Fibroblast of pulmonary artery (primary cell): ENCODE data around the gene DRAXIN.
A peak's percentile ranks its signal among the peaks of the same experiment; 100 is the strongest.

Experiments used
- DNase-seq: peaks from one replicate; pipeline ENCODE4 v3.0.0-alpha.2; 2010; ENCODE audit warnings: low read depth
- H3K4me3 ChIP-seq: replicated peaks from 2 replicates; pipeline ENCODE4 v1.5.1; 2011; ENCODE audit warnings: low read depth, mild to moderate bottlenecking, control low read depth, low read length, moderate library complexity
- CTCF ChIP-seq: IDR thresholded peaks from 2 replicates; pipeline ENCODE4 v1.5.1; 2011; ENCODE audit warnings: mild to moderate bottlenecking, control low read depth, low read length, inconsistent platforms; ENCODE audit errors: missing control alignments

The DRAXIN gene

GRCh38 chr1:11741919-11742558, 50.5 kb downstream of the DRAXIN start:
- H3K4me3 ChIP-seq: no peak overlapping the region
- DNase-seq: no peak
- TF ChIP-seq CTCF: no peak

GRCh38 chr1:11744287-11744686, 52.8 kb downstream of the DRAXIN start:
- DNase-seq: no peak
- no peak for TF ChIP-seq CTCF
- no peak overlapping the region for H3K4me3 ChIP-seq

DNA sequence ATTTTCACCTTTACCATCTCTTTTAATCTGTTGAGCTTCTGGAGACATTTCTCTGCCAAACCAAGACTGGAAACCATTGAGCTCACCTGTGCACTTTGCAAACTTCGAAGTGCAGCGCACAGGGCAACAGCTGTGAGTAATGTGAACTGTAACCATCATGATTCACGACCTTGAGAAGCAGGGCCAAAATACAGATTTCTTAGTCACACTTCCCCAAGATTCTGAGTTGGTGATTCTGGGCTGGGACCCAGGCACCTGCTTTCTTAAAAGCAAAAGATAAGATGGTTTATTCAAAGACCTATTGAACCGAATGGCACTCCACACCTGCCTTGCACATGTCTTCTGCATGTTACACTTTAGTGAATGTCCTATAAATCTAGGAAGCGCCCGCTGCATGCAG, 54.6 kb downstream of the DRAXIN start:
- no peak overlapping the region for H3K4me3 ChIP-seq
- no peak for DNase-seq
- no peak for TF ChIP-seq CTCF

GRCh38 chr1:11746795-11747487, 55.4 kb downstream of the DRAXIN start:
- no peak for TF ChIP-seq CTCF
- no peak for DNase-seq
- H3K4me3 ChIP-seq: no peak overlapping the region

DNA sequence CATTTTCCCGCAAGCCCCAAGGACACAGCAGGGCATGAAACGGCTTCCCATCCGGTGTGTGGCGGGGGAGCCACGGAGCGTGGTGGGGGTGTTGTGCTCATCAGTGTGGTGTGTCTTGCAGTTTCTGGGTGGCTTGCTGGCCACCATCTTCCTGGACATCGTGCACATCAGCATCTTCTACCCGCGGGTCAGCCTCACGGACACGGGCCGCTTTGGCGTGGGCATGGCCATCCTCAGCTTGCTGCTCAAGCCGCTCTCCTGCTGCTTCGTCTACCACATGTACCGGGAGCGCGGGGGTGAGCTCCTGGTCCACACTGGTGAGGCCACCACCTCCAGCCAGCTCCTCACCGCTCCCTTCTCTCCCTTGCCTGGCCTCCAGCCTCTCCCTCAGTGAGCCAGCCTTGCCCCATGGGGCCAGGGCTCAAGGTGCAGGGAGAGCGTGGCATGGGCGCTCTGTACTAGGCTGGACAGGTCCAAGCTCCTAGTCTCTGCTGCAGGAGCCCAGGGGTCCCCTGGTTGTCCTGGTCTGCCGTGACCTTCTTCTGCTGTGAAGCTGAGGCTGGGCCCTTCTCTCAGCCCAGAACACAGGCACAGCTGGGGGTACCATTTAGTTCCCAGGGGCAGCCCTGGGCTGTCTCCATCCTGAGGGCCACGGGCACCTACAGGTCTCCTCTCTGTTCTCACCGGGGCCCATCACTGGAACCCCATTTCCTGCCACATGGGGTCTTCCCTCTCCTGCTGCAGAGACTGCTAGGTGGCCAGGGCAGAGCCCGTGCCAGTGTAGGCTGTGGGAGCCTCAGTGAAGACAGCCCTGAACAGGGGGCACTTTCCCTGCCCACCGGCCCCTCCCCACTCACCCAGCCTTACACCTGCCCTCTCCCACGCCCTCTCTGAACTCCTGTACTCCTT, 57.0 kb downstream of the DRAXIN start:
- TF ChIP-seq CTCF: no peak
- H3K4me3 ChIP-seq: no peak overlapping the region
- no peak for DNase-seq

GRCh38 chr1:11749203-11749689, 57.7 kb downstream of the DRAXIN start:
- H3K4me3 ChIP-seq: no peak overlapping the region
- TF ChIP-seq CTCF: peak; percentile 55
- peak; percentile 43 for DNase-seq
